ENCODE results near the gene VWF. TPM values are rescaled to one million over a fixed set of nuclear protein-coding genes. Genes with fewer than 3 reads are reported as not detected.

VWF gene
- total RNA-seq, 3 donors from 2014 or later, result 34.3 to 82.5 (median 72.9) TPM

- H3K36me3 ChIP-seq (ENCODE audit: low read depth), result no peaks in the 10 kb centered on the region
- no peaks in the 10 kb centered on the region for H3K9me3 ChIP-seq
- no peaks in the 10 kb centered on the region for H3K4me1 ChIP-seq (ENCODE audit: low read depth)
- no peak overlapping the region for H3K4me3 ChIP-seq
- ATAC-seq (peak; percentile 76), DNase-seq (peak in 1 of 3 donors; percentile 19)
- TF ChIP-seq, protein P1, sequence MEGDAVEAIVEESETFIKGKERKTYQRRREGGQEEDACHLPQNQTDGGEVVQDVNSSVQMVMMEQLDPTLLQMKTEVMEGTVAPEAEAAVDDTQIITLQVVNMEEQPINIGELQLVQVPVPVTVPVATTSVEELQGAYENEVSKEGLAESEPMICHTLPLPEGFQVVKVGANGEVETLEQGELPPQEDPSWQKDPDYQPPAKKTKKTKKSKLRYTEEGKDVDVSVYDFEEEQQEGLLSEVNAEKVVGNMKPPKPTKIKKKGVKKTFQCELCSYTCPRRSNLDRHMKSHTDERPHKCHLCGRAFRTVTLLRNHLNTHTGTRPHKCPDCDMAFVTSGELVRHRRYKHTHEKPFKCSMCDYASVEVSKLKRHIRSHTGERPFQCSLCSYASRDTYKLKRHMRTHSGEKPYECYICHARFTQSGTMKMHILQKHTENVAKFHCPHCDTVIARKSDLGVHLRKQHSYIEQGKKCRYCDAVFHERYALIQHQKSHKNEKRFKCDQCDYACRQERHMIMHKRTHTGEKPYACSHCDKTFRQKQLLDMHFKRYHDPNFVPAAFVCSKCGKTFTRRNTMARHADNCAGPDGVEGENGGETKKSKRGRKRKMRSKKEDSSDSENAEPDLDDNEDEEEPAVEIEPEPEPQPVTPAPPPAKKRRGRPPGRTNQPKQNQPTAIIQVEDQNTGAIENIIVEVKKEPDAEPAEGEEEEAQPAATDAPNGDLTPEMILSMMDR (IDR thresholded peaks at IDR 0.05), result no peak
- intact Hi-C loops (cut with DNase I, micrococcal nuclease), result no loop called here
Measured at GRCh38 chr12:6140651-6141447, 16.4 kb upstream of the VWF start.

- TF ChIP-seq, protein P1 (IDR thresholded peaks at IDR 0.05), result no peak
- no peaks in the 10 kb centered on the region for H3K36me3 ChIP-seq (ENCODE audit: low read depth)
- intact Hi-C loops (cut with DNase I, micrococcal nuclease), result no loop called here
- no peak for ATAC-seq
- H3K4me3 ChIP-seq, result no peak overlapping the region
- H3K4me1 ChIP-seq (ENCODE audit: low read depth), result no peaks in the 10 kb centered on the region
- DNase-seq, result no peak
- H3K9me3 ChIP-seq, result no peaks in the 10 kb centered on the region
Measured at GRCh38 chr12:6135071-6135470, 10.6 kb upstream of the VWF start.

GRCh38 chr12:6133642-6134041 lies 9.2 kb upstream of the VWF start:
- no peak overlapping the region for H3K4me3 ChIP-seq
- DNase-seq, result no peak
- H3K9me3 ChIP-seq, result no peaks in the 10 kb centered on the region
- TF ChIP-seq, protein P1 (IDR thresholded peaks at IDR 0.05), result no peak
- H3K4me1 ChIP-seq (ENCODE audit: low read depth), result no peaks in the 10 kb centered on the region
- ATAC-seq, result no peak
- intact Hi-C loops (cut with DNase I, micrococcal nuclease), result no loop called here
- no peaks in the 10 kb centered on the region for H3K36me3 ChIP-seq (ENCODE audit: low read depth)

DNA sequence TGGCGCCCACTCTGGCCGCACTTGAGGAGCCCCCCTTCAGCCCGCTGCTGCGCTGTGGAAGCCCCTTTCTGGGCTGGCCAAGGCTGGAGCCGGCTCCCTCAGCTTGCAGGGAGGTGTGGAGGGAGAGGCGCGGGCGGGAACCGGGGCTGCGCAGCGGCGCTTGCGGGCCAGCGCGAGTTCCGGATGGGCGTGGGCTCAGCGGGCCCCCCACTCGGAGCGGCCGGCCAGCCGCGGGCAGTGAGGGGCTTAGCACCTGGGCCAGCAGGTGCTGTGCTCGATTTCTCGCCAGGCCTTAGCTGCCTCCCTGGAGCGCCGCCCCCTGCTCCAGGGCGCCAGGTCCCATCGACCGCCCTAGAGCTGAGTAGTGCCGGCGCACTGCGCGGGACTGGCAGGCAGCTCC lies 8.0 kb upstream of the VWF start:
- DNase-seq, result no peak
- intact Hi-C loops (cut with DNase I, micrococcal nuclease), result no loop called here
- TF ChIP-seq, protein P1 (IDR thresholded peaks at IDR 0.05), result no peak
- no peak for ATAC-seq
- H3K4me3 ChIP-seq, result no peak overlapping the region
- H3K4me1 ChIP-seq (ENCODE audit: low read depth), result no peaks in the 10 kb centered on the region
- no peaks in the 10 kb centered on the region for H3K36me3 ChIP-seq (ENCODE audit: low read depth)
- H3K9me3 ChIP-seq, result no peaks in the 10 kb centered on the region

- Histone ChIP-seq H3K9me3 (no peaks in the 10 kb centered on the region), H3K4me1 (ENCODE audit: low read depth) (no peaks in the 10 kb centered on the region), H3K4me3 (no peak overlapping the region), H3K36me3 (ENCODE audit: low read depth) (no peaks in the 10 kb centered on the region)
- TF ChIP-seq, protein P1 (IDR thresholded peaks at IDR 0.05), result no peak
- ATAC-seq, result no peak
- DNase-seq, result no peak
- intact Hi-C loops (cut with DNase I, micrococcal nuclease), result no loop called here
Measured at GRCh38 chr12:6125310-6125608, 789 bp upstream of the VWF start.

DNA sequence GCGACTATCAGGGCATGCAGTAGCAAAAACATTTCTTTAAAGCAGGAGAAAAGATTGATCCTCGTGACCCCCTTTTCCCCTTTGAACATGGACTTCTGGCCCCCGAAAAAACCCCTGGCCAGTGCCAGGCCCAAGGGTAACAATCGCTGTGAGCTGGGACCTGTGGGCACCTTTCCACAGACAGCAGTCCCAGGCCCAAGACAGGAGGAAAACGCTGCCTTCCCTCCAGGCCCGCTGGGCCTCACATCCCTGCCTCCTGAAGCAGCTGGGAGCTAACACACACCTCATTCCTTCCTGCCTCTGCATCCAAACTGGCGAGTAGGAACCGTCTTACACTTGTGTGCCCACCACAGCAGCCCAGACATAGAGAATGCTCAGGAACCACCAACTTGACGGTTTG lies 1.2 kb downstream of the VWF start:
- H3K36me3 ChIP-seq (ENCODE audit: low read depth), result no peaks in the 10 kb centered on the region
- ATAC-seq (no peak), DNase-seq (no peak)
- H3K4me1 ChIP-seq (ENCODE audit: low read depth), result no peaks in the 10 kb centered on the region
- no peak overlapping the region for H3K4me3 ChIP-seq
- H3K9me3 ChIP-seq, result no peaks in the 10 kb centered on the region
- TF ChIP-seq, protein P1 (IDR thresholded peaks at IDR 0.05), result no peak
- intact Hi-C loops (cut with DNase I, micrococcal nuclease), result no loop called here
